Measurements from ENCODE around the gene KLHL28. TPM values are rescaled to one million over a fixed set of nuclear protein-coding genes. Genes with fewer than 3 reads are reported as not detected.

Gene KLHL28
- total RNA-seq, 1 experiment from 2014 or later, result 11.2 TPM

- no peaks in the 10 kb centered on the region for H3K27me3 ChIP-seq (ENCODE audit: insufficient read depth, low read length)
- no peaks in the 10 kb centered on the region for H3K79me2 ChIP-seq (ENCODE audit: insufficient read depth, low read length)
- no peak overlapping the region for H2AFZ ChIP-seq (ENCODE audit: low read depth, low read length, poor library complexity, severe bottlenecking)
- no peak overlapping the region for H3K4me2 ChIP-seq (ENCODE audit: low read length)
- TF ChIP-seq TCF7L2 (IDR thresholded peaks at IDR 0.05; ENCODE audit: borderline replicate concordance, extremely low read depth, insufficient read depth, insufficient read length), result no peak
- TF ChIP-seq, protein P1, sequence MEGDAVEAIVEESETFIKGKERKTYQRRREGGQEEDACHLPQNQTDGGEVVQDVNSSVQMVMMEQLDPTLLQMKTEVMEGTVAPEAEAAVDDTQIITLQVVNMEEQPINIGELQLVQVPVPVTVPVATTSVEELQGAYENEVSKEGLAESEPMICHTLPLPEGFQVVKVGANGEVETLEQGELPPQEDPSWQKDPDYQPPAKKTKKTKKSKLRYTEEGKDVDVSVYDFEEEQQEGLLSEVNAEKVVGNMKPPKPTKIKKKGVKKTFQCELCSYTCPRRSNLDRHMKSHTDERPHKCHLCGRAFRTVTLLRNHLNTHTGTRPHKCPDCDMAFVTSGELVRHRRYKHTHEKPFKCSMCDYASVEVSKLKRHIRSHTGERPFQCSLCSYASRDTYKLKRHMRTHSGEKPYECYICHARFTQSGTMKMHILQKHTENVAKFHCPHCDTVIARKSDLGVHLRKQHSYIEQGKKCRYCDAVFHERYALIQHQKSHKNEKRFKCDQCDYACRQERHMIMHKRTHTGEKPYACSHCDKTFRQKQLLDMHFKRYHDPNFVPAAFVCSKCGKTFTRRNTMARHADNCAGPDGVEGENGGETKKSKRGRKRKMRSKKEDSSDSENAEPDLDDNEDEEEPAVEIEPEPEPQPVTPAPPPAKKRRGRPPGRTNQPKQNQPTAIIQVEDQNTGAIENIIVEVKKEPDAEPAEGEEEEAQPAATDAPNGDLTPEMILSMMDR (IDR thresholded peaks at IDR 0.05 in 2 of 3, conservative IDR thresholded peaks at IDR 0.05 in 1 of 3; ENCODE audit: borderline replicate concordance in 1 of 3, insufficient read depth in 1 of 3, low read depth in 2 of 3, low read length in 2 of 3), result no peak
- no peak for TF ChIP-seq ELF1 (IDR thresholded peaks at IDR 0.05; ENCODE audit: borderline replicate concordance, low read depth)
- TF ChIP-seq EGR1 (IDR thresholded peaks at IDR 0.05; ENCODE audit: low read depth), result no peak
- no peak for TF ChIP-seq YY1 (IDR thresholded peaks at IDR 0.05; ENCODE audit: extremely low read depth, insufficient replicate concordance, low read depth, low read length)
- no peak for TF ChIP-seq POLR2AphosphoS5 (IDR thresholded peaks at IDR 0.05; ENCODE audit: low read depth, low read length)
- no peak for TF ChIP-seq FOSL1 (IDR thresholded peaks at IDR 0.05; ENCODE audit: low read depth)
- TF ChIP-seq SP1 (IDR thresholded peaks at IDR 0.05; ENCODE audit: low read depth), result no peak
- TF ChIP-seq EZH2phosphoT487 (IDR thresholded peaks at IDR 0.05; ENCODE audit: borderline replicate concordance), result no peak
- no peak for TF ChIP-seq ZFX (IDR thresholded peaks at IDR 0.05)
- no peak for TF ChIP-seq ZNF274 (IDR thresholded peaks at IDR 0.05; ENCODE audit: low read depth, low read length)
- TF ChIP-seq EZH2 (IDR thresholded peaks at IDR 0.05), result no peak
- TF ChIP-seq MAX (IDR thresholded peaks at IDR 0.05), result no peak
- TF ChIP-seq CBX3 (IDR thresholded peaks at IDR 0.05; ENCODE audit: low read depth), result no peak
- TF ChIP-seq SRF (IDR thresholded peaks at IDR 0.05; ENCODE audit: low read depth), result no peak
- TF ChIP-seq CEBPB (IDR thresholded peaks at IDR 0.05; ENCODE audit: low read depth), result no peak
- TF ChIP-seq REST (IDR thresholded peaks at IDR 0.05; ENCODE audit: low read depth), result no peak
- no peak for TF ChIP-seq RAD21 (IDR thresholded peaks at IDR 0.05; ENCODE audit: low read depth)
- no peaks in the 10 kb centered on the region for H3K4me1 ChIP-seq (ENCODE audit: control insufficient read depth in 1 of 2, insufficient read depth in 2 of 2, low read length in 2 of 2)
- ChIA-PET RAD21 (ENCODE audit: low non-redundant PET in 1 of 2, low total read pairs in 2 of 2, uncharacterized antibody in 2 of 2, unreplicated experiment in 2 of 2) (no interaction called here), POLR2A (no interaction called here), CTCF (no interaction called here)
- DNase-seq (ENCODE audit: low read depth, low spot score) (no peak), ATAC-seq (no peak)
- H4K20me1 ChIP-seq (ENCODE audit: insufficient read depth), result no peaks in the 10 kb centered on the region
- no peaks in the 10 kb centered on the region for H3K36me3 ChIP-seq (ENCODE audit: control insufficient read depth in 1 of 2, insufficient read depth in 2 of 2, low read length in 2 of 2)
- no peak overlapping the region for H3K4me3 ChIP-seq (replicated peaks in 1 of 2; ENCODE audit: low read depth in 1 of 2, low read length in 2 of 2)
- H3K27ac ChIP-seq (ENCODE audit: low read depth, low read length), result no peak overlapping the region
- no peaks in the 10 kb centered on the region for H3K9me2 ChIP-seq (ENCODE audit: insufficient read depth)
- intact Hi-C loops (cut with micrococcal nuclease), result no loop called here
- no TSS peak for BruUV-seq (replicated peaks)
- H3K9me3 ChIP-seq (ENCODE audit: control insufficient read depth in 1 of 2, insufficient read depth in 1 of 2, low read depth in 1 of 2, low read length in 2 of 2), result no peaks in the 10 kb centered on the region
- H3K9ac ChIP-seq (ENCODE audit: low read length), result no peak overlapping the region
Observed at GRCh38 chr14:44889595-44890471, 71.9 kb downstream of the KLHL28 start.
